Activated naive CD4-positive, alpha-beta T cell treated with anti-CD3 and anti-CD28 coated beads, Interleukin-2, amount 50 U/mL, for 24 hours (primary cell): ENCODE data around the gene ZNF804B.

ENCODE experiments used
- H3K27ac Mint-ChIP-seq: one replicate; pipeline ENCODE4 v1.8.0; 2021; ENCODE audit warnings: mild to moderate bottlenecking, mixed read lengths
- H3K27me3 Mint-ChIP-seq: one replicate; pipeline ENCODE4 v1.8.0; 2021; ENCODE audit warnings: mixed read lengths
- H3K36me3 Mint-ChIP-seq: one replicate; pipeline ENCODE4 v1.8.0; 2021; ENCODE audit warnings: mixed read lengths
- H3K4me1 Mint-ChIP-seq: one replicate; pipeline ENCODE4 v1.8.0; 2021; ENCODE audit warnings: mixed read lengths
- H3K4me3 Mint-ChIP-seq: one replicate; pipeline ENCODE4 v1.8.0; 2021; ENCODE audit warnings: mild to moderate bottlenecking, mixed read lengths
- H3K9me3 Mint-ChIP-seq: one replicate; pipeline ENCODE4 v1.8.0; 2021; ENCODE audit warnings: mixed read lengths

The ZNF804B gene

GRCh38 chr7:88795553-88795952 is 36.1 kb downstream of the ZNF804B start, which contains the start of gene TEX47:
Gene TEX47, minus strand, starts transcription at chr7:88795737. Its CDS starts 795 bp downstream, at chr7:88794942.
- Mint-ChIP-seq H3K36me3 (no peaks in the 10 kb centered on the region), H3K9me3 (no peaks in the 10 kb centered on the region), H3K4me1 (no peaks in the 10 kb centered on the region), H3K27ac (no peak within 1 kb of the TSS), H3K4me3 (no peak within 1 kb of the TSS), H3K27me3 (peaks cover 4% of the 10 kb centered on the region)

DNA sequence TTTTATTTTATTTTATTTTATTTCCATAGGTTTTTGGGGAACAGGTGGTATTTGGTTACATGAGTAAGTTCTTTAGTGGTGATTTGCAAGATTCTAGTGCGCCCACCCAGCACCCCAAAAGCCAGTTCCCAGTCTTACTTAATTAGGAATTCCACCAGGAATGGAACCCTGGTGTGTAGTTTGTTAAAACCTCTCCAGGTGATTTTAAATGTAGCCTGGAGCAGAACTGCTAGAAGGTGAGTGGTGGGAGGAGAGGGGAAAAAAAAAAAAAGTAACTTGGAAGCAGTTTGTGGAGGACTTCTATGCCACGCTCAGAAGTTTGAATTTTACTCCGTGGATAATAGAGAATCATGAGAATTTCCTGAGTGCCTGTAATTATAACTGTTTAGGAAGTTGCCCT is 41.5 kb downstream of the ZNF804B start:
- Mint-ChIP-seq H3K4me1 (no peaks in the 10 kb centered on the region), H3K27me3 (peaks cover 4% of the 10 kb centered on the region), H3K9me3 (no peaks in the 10 kb centered on the region), H3K27ac (no peak overlapping the region), H3K36me3 (no peaks in the 10 kb centered on the region), H3K4me3 (no peak overlapping the region)

DNA sequence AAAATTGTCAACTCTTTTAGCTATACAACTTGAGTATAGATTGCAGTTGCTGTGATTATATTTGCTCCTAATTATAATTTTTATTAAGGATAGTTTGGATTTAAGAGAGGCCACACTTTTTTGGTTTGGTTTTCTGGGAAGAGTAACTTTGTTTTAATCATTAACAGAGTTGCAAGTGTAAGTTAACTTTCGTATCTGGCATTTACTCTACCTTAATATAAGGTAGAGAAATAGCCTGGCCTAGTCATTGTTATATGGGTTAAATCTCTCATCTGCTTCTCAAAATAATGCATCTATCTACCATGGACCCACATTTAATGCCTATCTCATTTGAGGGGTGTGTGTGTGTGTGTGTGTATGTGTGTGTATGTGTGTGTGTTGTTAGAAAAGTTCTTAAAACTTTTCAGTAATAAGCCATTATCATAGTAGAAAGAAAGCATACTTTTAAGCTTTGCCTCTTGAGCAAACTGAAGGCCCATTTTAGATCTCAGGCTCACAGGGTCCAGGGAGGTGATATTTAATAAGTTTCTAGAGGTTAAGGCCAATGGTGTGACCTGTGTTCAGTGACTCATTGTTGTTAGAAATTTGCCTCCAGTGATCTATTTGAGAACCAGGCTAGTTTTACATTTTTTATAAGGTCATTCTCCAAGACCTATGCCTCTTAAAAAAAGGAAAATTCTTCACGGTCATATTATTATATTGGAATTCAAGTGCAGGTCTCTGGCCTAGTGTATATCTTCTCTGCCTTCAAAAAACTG is 47.0 kb downstream of the ZNF804B start:
- no peaks in the 10 kb centered on the region for H3K27me3 Mint-ChIP-seq
- no peaks in the 10 kb centered on the region for H3K4me1 Mint-ChIP-seq
- no peaks in the 10 kb centered on the region for H3K9me3 Mint-ChIP-seq
- H3K4me3 Mint-ChIP-seq: no peak overlapping the region
- no peaks in the 10 kb centered on the region for H3K36me3 Mint-ChIP-seq
- no peak overlapping the region for H3K27ac Mint-ChIP-seq

DNA sequence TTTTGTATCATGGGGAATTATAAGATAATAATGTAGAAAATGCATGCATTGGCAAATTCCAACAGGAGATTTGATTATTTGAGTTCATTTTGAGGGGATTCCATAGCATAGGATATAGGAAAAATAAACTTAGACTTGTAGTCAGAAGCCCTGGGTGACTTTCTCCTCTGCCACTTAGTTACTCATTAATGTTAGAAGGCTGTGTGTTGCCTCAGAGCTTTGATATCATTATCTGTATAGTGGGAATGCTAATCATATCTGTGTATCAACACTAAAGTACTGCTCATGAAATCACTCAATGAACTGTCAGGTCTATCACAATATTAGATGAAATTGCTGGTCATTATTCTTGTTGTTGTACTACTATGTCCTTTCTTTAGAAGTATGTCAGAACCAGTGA is 59.1 kb downstream of the ZNF804B start:
- Mint-ChIP-seq H3K27ac (no peak overlapping the region), H3K4me1 (no peaks in the 10 kb centered on the region), H3K27me3 (no peaks in the 10 kb centered on the region), H3K9me3 (no peaks in the 10 kb centered on the region), H3K36me3 (no peaks in the 10 kb centered on the region), H3K4me3 (no peak overlapping the region)

GRCh38 chr7:88826222-88826621 is 66.7 kb downstream of the ZNF804B start:
- Mint-ChIP-seq H3K27me3 (no peaks in the 10 kb centered on the region), H3K9me3 (peaks cover 4% of the 10 kb centered on the region), H3K4me1 (no peaks in the 10 kb centered on the region), H3K27ac (no peak overlapping the region), H3K36me3 (no peaks in the 10 kb centered on the region), H3K4me3 (no peak overlapping the region)

DNA sequence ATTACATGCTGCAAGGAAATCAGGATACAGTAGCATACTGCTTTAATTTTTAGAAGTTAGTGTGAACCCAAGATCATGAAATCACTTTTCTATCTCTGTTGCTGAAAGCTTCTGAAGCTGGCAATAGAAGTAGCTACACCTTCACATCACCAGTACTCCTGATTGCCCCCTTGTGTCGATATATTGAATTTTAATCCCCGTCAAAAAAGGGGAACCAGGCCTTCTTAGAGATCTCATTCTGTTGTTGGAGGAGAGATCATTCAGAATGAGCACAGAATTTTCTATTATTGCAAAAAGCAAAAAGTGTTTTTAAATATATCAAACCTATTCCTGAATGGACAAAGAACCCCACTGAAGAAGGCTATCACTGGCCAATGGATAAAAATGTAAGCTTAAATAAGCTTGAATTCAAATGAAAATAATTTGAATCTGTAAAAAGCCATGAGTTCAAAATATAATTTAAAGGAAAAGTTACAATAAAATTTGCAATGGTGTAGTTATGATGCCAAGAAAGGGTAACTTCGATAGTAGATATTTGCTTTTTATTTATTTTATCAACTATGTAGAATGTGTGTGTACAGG is 75.7 kb downstream of the ZNF804B start:
- Mint-ChIP-seq H3K4me3 (no peak overlapping the region), H3K9me3 (no peaks in the 10 kb centered on the region), H3K4me1 (no peaks in the 10 kb centered on the region), H3K27ac (no peak overlapping the region), H3K27me3 (no peaks in the 10 kb centered on the region), H3K36me3 (no peaks in the 10 kb centered on the region)

- no peaks in the 10 kb centered on the region for H3K9me3 Mint-ChIP-seq
- no peaks in the 10 kb centered on the region for H3K36me3 Mint-ChIP-seq
- no peaks in the 10 kb centered on the region for H3K27me3 Mint-ChIP-seq
- H3K4me1 Mint-ChIP-seq: no peaks in the 10 kb centered on the region
- no peak overlapping the region for H3K4me3 Mint-ChIP-seq
- no peak overlapping the region for H3K27ac Mint-ChIP-seq
Observed at GRCh38 chr7:88842201-88842600, 82.7 kb downstream of the ZNF804B start.

GRCh38 chr7:88845091-88845490 is 85.6 kb downstream of the ZNF804B start:
- H3K36me3 Mint-ChIP-seq: no peaks in the 10 kb centered on the region
- no peak overlapping the region for H3K4me3 Mint-ChIP-seq
- no peaks in the 10 kb centered on the region for H3K27me3 Mint-ChIP-seq
- H3K27ac Mint-ChIP-seq: no peak overlapping the region
- no peaks in the 10 kb centered on the region for H3K9me3 Mint-ChIP-seq
- H3K4me1 Mint-ChIP-seq: no peaks in the 10 kb centered on the region

GRCh38 chr7:88851220-88851619 is 91.7 kb downstream of the ZNF804B start:
- no peaks in the 10 kb centered on the region for H3K27me3 Mint-ChIP-seq
- H3K36me3 Mint-ChIP-seq: no peaks in the 10 kb centered on the region
- H3K27ac Mint-ChIP-seq: no peak overlapping the region
- no peaks in the 10 kb centered on the region for H3K4me1 Mint-ChIP-seq
- H3K9me3 Mint-ChIP-seq: peaks cover 4% of the 10 kb centered on the region
- H3K4me3 Mint-ChIP-seq: no peak overlapping the region

- Mint-ChIP-seq H3K4me1 (no peaks in the 10 kb centered on the region), H3K27ac (no peak overlapping the region), H3K9me3 (no peaks in the 10 kb centered on the region), H3K27me3 (peaks cover 2% of the 10 kb centered on the region), H3K4me3 (no peak overlapping the region), H3K36me3 (no peaks in the 10 kb centered on the region)
Observed at GRCh38 chr7:88859288-88859687, 99.8 kb downstream of the ZNF804B start.

DNA sequence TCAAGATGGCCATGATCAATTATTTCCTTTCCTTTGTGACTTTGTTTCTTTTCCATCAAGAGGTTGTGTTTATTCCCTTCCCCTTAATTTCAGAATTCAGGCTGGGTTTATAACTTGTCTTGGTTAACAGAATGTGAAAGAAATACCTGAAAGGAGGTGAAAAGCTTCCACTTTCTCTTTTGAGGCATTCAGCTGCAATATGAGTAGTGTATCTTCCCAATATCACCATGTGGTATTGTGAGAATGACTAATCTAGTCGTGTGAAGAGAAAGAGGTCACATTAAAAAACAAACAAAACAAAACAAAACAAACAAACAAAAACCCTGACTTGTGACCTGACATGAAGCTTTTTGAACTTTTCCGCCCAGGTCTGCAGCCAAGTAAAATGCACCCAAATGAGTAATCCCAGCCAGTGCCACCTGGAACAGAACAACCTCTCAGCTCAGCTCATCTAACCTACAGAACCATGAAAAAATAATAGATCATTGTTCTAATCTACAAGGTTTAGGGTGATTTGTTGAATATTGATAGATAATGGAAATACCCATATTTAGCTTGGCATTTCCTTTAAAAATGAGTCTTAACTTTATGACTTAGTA is 106.9 kb downstream of the ZNF804B start:
- no peak overlapping the region for H3K27ac Mint-ChIP-seq
- H3K4me3 Mint-ChIP-seq: no peak overlapping the region
- H3K4me1 Mint-ChIP-seq: no peaks in the 10 kb centered on the region
- peaks cover 3% of the 10 kb centered on the region for H3K27me3 Mint-ChIP-seq
- H3K9me3 Mint-ChIP-seq: peaks cover 4% of the 10 kb centered on the region
- H3K36me3 Mint-ChIP-seq: no peaks in the 10 kb centered on the region

GRCh38 chr7:88867158-88867557 is 107.7 kb downstream of the ZNF804B start:
- peaks cover 3% of the 10 kb centered on the region for H3K27me3 Mint-ChIP-seq
- H3K4me3 Mint-ChIP-seq: no peak overlapping the region
- H3K4me1 Mint-ChIP-seq: no peaks in the 10 kb centered on the region
- H3K36me3 Mint-ChIP-seq: no peaks in the 10 kb centered on the region
- H3K27ac Mint-ChIP-seq: no peak overlapping the region
- peaks cover 4% of the 10 kb centered on the region for H3K9me3 Mint-ChIP-seq

- Mint-ChIP-seq H3K27ac (no peak overlapping the region), H3K27me3 (peaks cover 3% of the 10 kb centered on the region), H3K4me1 (no peaks in the 10 kb centered on the region), H3K9me3 (peaks cover 4% of the 10 kb centered on the region), H3K4me3 (no peak overlapping the region), H3K36me3 (no peaks in the 10 kb centered on the region)
Observed at GRCh38 chr7:88868456-88868855, 109.0 kb downstream of the ZNF804B start.

GRCh38 chr7:88881136-88881535 is 121.6 kb downstream of the ZNF804B start:
- H3K4me1 Mint-ChIP-seq: no peaks in the 10 kb centered on the region
- H3K27me3 Mint-ChIP-seq: no peaks in the 10 kb centered on the region
- no peaks in the 10 kb centered on the region for H3K9me3 Mint-ChIP-seq
- no peak overlapping the region for H3K27ac Mint-ChIP-seq
- H3K36me3 Mint-ChIP-seq: no peaks in the 10 kb centered on the region
- no peak overlapping the region for H3K4me3 Mint-ChIP-seq

DNA sequence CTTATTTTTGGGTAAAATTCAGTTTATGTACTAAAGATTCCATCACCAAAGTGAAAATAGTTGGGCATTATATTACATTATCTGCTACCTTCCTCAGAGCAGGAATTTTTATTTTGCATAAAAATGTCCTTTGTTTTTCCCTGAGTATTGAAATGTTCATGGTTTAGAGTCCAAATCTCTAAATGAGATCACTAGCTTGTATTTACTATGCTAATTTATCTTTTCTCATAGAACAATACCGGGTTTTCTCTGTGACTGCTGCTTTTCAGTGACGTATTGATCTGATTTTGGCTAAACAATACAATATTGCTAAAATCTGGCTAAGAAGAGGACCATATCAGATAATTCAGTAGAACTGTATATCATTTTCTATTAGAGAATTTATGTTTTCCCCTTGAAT is 125.6 kb downstream of the ZNF804B start:
- Mint-ChIP-seq H3K4me3 (no peak overlapping the region), H3K4me1 (no peaks in the 10 kb centered on the region), H3K27ac (no peak overlapping the region), H3K27me3 (no peaks in the 10 kb centered on the region), H3K36me3 (no peaks in the 10 kb centered on the region), H3K9me3 (no peaks in the 10 kb centered on the region)

- H3K4me1 Mint-ChIP-seq: no peaks in the 10 kb centered on the region
- H3K4me3 Mint-ChIP-seq: no peak overlapping the region
- H3K36me3 Mint-ChIP-seq: no peaks in the 10 kb centered on the region
- H3K27ac Mint-ChIP-seq: no peak overlapping the region
- no peaks in the 10 kb centered on the region for H3K9me3 Mint-ChIP-seq
- no peaks in the 10 kb centered on the region for H3K27me3 Mint-ChIP-seq
Observed at GRCh38 chr7:88888684-88889083, 129.2 kb downstream of the ZNF804B start.
